Stimulated activated CD4-positive, alpha-beta T cell treated with anti-CD3 and anti-CD28 coated beads, Interleukin-1b, Interleukin-23, amount 100 ng/mL, for 48 hours (primary cell): Measurements from ENCODE around the gene FBLN5.
A peak's percentile ranks its signal among the peaks of the same experiment; 100 is the strongest.
"Not testable (repeated sequence)": the region's sequence is repeated elsewhere in the genome, so short reads cannot be mapped to it uniquely, and the experiment has no call there.

Experiments used
- DNase-seq: peaks from one replicate; pipeline ENCODE4 v3.0.0-alpha.2; 2020

The FBLN5 gene

DNA sequence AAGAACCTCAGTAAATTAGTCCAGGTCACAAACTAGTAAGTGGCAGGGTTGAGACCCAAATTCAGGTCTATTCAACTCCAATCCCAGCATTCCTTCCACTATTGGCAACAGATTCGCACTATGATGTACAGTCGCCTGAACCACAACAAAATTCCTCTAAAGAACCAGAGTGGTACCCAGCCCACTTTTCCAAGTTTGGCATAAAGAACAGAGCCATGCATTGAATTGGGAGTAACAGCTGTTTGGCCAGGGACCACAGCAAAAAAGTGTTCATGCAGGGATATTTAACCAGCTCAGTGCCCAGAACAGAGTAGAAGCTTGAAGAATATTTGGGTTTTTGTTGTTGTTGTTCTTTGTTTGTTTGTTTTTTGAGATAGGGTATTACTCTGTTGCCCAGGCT, 89.9 kb downstream of the FBLN5 start:
- DNase-seq: no peak

DNA sequence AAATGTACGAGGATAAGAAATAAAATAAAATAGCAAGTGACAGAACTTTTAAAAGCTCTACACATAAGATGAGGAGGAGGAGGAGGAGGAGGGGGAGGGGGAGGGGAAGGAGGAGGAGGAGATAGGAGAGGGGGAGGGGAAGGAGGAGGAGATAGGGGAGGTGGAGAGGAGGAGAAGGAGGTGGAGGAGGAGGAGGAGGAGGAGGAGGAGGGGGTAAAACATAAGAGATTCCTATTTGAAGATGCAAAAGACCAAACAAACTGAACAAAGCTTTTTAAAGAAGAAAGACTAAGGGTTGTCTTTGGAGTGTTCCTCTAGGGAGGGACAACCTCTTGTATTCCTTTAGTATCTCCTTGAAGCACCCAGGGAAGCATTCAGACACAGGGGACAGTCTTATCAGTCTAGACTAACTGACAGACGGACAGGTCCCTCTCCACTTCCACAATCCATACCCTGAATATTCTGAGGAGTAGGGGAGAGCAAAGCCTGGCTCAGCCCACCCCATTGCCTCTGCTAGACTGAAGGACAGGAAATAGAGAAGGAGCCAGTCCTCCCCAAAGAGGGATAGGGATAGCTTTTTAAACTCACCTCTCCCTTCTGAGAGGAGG, 93.1 kb downstream of the FBLN5 start:
- no peak for DNase-seq

DNA sequence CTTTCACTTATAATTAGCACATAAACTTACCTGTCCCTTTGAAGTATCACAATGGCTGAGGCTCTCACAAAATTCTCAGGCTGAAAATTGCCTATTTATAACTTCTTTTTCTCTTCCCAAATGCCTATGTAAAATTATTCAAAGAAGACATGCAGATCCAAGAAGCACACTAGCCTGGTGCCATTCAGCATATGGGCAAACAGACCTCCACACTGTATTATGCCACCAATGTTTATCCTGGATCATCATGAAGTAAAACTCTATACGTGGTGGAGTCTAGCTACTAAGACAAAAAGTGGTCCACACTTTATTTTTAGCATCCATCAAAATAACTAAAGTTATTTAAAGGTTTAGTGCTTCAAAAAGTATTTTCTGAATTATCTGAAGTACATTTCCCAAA, 95.9 kb downstream of the FBLN5 start:
- no peak for DNase-seq

DNA sequence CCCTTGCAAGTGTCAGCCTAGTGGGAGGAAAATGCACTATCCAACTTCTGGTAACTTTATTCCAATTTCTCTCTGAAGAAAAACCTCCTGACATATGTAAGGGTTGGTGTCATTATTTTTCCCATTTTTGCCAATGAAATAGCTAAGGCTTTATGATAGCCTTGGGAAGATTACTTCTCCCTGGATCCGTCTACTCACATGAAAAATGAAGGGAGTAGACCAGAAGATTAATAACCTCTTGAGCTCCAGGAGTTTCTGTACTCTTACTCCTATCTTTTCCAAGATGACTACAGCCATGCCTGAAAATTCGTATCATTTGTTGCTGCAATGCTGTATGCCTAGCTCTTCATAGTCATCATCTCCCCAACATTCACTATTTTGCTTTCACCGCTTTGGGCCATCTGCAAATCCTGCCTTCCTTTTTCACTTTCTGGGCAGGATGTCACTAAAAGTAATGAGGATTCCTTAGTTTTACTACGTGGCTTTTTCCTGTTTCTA, 98.9 kb downstream of the FBLN5 start:
- DNase-seq: no peak

DNA sequence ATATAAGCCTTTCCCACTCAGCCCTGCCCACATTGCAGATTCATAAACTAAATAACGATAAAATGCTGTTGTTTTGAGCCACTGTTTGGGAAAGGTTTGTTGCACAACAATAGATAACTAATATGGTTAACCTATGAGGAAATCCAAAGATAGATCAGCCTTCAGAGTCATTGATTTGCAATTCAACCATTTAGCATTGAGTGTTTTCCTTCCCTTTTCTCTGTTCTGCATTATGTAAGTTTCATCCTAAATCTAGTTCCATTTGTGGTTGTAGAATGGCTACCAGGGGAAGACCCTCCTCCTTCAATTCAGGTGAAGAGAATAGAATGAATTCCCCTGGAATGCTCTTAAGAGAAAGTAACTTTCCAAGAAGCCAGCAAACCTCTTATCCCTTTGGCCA, 99.8 kb downstream of the FBLN5 start:
- DNase-seq: no peak

DNA sequence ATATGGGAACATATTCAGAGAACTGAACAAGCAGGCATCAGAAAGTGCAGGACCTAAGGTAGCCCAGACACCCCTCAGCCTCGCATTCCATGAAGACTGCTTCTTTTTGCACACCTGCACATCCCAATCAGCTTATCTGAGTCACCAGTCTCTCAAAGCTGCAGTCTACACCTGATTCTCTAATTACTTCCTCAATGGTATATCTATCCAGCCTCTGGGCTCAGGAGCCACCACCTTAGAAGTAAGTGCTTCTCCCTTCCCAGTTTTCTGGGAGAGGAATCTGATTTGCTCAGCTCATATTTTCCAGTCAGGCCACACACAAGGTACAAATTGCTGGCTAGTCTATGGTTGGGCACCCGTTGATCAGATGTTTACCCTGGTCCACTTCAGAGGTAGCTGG, 101.8 kb downstream of the FBLN5 start:
- DNase-seq: no peak

DNA sequence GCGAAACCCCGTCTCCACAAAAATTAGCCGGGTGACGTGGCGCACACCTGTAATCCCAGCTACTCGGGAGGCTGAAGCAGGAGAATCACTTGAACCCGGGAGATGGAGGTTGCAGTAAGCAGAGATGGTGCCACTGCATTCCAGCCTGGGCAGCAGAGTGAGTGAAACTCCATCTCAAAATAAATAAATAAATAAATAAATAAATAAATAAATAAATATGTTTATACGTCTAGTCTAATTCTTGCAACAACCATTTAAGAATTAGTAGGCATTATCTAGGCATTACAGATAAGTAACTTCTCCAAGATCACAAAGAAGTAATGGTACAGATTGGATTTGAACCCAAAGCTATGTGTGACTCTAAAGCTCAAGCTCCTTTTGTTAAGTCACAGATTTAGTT, 102.4 kb downstream of the FBLN5 start:
- DNase-seq: not testable (repeated sequence)

DNA sequence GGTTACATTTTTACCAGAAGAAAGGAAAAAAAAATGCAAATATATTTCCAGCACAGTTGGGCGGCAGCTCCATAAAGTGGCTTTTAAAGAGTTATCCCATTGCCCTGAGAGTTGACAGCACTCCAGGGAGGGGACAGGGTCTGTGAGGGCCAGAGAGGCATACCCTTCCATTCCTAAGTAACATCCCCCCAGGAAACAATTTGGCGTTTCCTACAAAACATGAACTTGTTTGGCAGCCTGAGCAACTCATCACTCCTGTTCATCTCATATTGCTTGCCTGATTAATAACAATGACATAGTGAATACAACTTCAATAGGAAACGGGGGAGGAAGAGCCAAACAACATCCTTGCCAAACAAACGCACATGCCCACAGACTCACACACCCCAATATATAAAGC, 103.5 kb downstream of the FBLN5 start:
- DNase-seq: no peak

DNA sequence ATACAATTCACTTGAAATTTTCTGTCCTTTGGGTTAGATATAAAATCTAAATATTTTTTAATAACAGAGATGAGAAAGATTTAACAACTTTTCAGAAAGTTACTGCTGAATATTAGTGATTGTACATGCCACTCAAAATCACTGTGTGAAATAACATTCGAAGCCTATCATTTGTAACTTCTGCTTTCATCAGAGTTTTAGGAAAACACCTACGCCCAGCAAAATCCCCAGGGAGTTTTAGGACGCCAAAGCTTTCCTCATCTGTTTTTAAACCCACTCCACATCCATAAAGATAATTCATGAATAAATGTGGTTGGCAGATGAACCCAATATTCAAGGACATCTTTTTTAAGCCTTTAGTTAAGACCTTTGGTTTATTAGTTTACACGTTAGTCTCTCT, 104.1 kb downstream of the FBLN5 start:
- DNase-seq: no peak

DNA sequence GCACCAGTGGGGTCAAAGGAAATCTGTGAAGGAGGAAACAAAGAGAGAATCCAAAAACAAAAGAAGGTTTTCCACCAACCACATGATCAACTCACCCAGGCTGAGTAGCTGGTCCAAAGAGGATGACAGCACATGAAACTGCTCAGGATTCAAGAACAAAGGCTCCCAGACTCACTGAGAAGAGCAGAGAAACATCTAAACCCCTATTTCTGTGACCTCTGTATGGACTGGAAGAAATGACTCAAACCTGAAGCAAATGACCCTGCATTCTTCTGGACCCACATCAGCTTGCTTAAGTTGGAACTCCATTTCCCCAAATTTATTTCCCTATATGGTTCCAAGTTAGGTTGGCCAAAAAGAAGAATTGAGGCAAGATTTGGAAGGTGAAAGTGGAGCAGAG, 106.4 kb downstream of the FBLN5 start:
- DNase-seq: no peak

DNA sequence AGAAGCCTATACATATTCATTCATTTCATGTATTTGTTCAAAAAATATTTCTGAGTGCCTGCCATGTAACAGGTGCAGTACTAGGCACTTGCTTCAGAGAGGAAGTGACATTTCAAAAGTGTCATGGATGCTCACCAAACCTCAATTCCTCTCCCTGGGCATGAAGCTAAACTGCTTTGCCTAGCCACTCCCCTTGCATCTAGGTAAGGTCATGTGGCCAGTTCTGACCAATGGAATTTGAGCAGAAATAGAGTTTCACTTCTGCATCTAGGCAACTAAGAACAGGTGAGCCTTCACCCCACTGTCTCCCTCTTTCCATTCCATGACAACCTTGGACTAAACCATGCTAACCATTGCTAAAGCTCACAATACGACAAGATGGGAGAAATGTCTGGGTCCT, 107.7 kb downstream of the FBLN5 start:
- DNase-seq: no peak

DNA sequence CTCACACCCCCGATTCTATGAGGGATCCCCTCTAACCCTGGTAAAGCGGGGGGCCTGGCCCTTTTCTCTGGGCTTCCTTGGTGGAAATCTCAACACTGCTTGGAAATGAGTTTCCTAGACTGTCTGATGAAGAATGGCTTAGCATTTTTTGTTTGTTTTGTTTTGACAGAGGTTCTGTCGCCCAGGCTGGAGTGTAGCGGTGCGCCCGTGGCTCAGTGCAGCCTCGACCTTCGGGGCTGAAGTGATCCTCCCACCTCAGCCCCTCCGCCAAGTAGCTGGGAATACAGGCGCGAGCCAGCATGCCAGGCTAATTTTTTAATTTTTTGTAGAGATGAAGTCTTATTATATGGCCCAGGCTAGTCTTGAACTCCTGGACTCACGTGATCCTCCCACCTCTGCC, 110.4 kb downstream of the FBLN5 start:
- no peak for DNase-seq

DNA sequence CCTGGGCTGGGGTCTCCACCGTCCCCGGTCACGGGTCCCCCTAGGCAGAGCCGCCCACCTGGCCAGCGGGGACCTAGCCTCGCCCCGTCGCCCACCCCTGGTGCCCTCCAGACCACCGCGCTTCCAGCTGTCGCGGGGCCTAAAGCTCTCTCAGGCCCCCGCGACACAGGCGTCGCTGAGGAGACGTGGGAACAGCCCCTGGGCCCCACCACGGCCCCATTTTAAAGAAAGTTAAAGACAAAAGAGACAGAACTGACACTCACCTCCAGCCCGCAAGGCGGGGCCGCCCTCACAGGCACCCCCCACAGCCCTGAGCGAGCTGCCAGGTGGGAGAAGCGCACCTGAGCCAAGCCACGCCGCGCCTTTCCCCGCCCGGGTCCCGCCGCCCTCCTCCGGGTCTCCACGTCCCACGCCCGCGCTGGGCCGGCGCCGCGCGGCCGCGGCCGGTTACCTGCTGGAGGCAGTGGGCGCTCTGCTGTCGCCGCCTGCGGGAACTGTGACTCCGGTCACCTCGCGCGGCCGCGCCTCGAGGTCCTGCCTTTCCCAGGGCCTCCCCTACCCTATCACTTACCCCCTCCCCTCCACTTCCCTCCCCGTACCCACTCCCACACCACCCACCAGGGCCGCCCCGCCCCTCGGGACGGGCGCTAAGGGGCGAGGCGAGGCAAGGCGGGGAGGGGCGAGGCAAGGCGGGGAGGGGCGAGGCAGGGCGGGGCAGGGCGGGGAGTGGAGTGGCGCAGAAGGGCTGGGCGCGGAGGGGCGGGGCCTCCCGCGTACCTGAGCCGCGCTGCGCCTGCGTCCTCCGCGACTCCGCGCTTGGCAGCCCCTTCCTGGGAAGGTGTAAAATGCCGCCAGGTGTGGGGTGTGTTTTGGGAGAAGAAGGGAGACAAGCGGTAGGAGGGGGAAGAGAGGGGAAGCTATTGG, 111.3 kb downstream of the FBLN5 start:
- DNase-seq: peak; percentile 87

DNA sequence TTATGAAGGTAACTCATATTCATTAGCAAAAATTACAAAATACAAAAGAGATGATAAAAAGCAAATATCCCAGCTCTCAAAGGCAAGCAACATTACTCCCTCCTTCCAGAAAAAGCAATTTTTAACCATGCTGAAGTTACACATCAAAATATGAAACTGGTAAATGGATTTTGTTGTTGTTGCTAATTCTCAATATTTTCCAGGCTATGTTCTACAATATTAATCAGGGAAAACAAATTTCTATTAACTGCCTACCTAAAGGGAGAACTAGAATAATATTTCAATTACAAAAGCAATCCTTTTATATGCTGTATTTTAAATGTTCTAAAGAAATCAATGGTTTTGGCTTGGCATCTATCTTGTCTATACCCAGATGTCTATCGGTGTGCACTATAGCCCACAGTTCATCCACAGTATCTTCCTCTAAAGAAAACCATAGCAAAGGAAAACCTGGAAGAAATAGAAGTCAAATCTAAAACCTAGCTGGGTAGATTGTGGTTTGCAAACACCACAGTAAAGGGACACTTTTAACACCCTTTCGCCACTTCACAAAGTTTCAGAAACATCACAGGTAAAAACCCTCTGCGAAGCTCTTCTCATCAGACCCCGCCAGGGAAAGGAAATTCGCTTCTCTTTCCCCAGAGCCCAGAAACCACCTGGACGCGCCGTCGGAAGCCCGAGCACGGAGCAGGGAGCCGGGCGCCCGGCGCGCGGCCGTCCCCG, 112.1 kb downstream of the FBLN5 start:
- DNase-seq: peak; percentile 2

DNA sequence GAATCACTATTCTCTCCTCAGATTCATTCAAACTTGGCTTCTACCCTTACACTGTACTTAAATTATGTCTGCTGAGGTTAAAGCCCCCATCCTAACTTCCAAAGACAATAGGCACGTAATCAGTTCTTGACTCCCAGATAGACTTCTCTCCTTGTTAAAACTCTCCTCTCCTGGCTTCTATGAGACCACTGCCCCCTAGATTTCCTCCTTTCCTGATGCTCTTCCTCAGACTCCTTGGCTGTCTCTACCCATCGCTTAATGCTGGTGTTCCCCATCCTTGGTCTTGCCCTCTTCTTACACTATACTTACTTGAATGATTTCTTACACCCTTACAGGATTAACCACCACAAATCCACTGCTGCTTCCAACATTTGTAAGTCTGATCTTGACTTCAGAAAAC, 112.9 kb downstream of the FBLN5 start:
- DNase-seq: no peak

DNA sequence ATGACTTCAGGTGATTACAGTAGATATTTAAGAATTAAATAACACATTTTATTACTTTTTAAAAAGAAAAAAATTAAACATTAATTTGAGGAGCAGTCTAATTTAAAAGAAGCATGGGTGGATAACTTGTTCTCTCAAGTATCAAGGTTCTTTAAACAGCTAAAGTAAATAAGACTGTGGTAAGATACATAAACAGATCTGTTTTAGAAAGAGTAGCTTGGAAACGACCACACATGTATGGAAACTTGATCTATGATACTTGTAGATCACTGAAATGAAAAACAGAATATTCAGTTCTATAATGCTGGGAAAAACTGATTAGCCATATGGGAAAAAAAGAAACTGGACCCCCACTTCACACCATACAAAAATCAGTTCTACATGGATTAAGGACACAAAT, 116.2 kb downstream of the FBLN5 start:
- no peak for DNase-seq

DNA sequence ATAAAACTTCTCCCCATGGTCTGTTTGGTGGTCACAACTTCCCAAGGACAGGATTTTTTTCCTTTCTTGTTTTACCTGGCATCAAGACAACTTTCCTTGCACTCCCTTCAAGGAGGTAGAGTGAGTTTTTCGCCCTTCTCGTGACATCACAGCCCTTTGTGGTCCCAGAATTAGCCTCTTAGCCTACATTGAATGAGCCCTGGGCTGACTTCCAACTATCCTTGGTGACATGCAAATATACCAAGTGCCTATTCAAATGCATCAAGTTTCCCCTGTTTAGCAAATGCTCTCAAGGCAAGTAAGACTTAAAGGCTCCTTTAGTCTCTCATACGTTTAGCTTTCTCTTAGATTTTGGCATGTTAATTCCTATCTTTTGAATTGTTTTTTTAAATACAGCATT, 116.7 kb downstream of the FBLN5 start:
- no peak for DNase-seq

DNA sequence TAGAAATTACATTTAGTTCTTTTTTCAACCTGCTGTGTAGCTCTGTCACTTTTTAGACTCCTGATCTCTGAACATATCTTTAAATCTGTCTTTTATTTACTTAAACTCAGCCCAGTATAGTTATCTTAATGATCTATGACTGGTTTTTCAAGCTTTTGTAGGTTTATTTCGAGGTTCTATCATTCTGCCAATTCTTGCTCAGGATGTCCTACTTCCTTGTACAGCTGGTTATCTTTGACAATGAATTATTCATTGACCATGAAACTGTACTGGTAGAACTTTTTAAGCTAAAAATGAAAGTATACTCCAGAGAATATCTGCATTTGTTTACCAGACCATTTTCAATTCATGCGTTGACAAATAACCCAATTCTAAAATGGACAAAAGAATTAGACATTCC, 118.0 kb downstream of the FBLN5 start:
- no peak for DNase-seq

DNA sequence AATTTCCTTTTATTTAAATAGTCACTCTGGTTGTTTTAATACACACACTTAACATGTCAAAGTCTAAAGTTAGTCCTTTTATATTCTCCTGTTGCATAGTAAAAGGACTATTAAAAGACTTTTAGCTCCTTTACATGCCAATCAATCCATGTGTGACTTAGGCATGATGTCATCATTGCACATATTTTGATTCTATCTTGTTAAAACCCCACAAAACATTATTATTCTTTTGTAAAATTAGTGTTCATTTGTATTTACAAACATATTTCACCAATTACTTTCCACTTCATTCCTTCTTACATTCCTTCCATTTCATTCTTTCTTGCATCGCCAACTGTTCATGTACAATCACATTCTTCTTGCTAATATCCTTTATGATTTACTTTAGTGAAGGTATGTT, 119.7 kb downstream of the FBLN5 start:
- DNase-seq: no peak
